HG03095 (cell line): ENCODE measurements around the gene FAM170B.

Experiments used
- ATAC-seq: cut with Tn5 transposase; IDR thresholded peaks from one replicate; pipeline ENCODE4 v1.9.1; 2021; ENCODE audit warnings: moderate library complexity; ENCODE audit not compliant: unreplicated experiment

FAM170B gene

GRCh38 chr10:49169776-49170175 is 36.0 kb upstream of the FAM170B start:
- no peak for ATAC-seq

DNA sequence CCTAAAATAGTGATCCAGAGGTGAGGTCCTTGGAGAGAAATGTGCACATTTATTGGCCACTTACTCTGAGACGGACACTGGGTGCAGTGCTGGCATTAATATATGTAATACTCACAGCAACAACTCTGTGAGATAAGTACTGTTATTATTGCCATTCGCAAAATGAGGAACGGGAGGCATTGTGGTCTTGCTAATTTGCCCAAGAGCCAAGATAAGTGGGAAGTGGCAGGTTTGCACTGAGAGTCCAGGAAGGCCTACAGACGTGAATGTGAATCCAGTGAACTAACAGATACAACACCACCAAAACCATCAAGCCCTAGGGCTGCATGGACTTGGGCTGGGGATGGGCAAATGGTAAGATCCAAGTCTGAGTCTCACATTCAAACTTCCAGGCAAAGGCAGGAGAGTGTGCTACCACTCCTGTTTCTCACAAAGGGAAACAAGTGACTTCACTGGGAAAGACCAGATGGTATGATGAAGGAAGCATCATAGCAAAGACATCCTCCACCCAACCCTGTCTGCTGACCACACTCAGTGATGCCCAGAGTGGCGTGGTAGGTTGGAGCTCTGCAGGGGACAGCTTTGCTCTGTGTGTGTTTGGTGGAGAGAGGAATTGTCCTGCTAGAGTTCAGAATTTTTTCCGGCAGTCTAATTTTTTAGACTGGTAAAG is 35.1 kb upstream of the FAM170B start:
- no peak for ATAC-seq

DNA sequence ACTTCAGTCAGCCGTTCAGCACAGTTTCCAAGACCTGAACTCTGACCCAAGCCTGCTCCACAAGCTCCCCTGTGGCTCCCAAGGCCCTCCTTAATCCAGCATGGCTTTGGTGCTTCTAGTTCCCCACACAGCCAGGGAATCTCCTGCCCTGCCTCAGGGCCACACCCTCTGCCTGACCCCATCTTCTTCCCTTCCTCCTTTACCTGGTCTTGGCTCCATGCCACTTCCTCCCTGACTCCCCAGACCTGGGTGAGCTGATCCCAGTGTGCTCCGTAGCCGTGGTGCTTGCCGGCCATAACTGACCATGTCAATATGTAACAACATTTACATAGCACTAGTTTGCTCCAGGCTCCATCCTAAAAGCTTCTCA is 34.3 kb upstream of the FAM170B start:
- ATAC-seq: no peak

DNA sequence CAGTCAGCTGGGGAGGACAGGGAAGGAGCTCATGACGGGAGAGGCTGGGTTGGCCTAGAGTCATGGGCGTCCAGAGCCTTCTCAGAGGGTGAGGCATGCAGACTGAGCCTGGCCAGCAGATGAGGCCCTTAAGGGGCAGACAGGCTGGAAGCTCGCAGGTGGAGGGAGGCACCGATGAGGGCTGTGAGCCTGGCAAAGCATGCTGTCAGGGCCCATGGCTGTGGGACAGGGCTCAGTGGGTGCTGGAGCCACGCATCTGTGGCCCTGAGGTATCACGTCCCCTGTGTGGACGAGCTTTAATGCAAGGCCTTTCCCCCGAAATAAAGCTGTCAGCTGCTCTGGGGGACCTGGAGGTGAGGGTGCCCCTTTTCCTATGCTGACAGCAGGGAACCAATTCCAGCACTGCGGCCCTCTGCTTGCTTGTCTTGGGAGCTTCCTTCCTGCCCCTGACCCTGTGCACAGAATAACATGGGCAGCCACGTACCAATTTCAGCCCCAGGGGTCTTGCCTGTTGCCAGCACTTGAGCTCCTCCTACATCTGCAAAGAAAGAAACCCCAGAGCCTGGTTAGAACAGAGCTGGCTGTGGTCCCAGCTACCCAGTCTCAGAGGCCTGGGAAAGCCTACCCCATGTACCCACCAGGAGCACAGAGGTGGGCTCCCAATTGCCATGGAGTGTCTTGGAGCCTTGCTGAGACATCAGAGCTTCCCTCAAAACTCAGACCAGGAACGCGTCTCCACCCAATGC is 33.8 kb upstream of the FAM170B start:
- ATAC-seq: no peak

- ATAC-seq: no peak
Measured at GRCh38 chr10:49166484-49167400, 32.9 kb upstream of the FAM170B start.

DNA sequence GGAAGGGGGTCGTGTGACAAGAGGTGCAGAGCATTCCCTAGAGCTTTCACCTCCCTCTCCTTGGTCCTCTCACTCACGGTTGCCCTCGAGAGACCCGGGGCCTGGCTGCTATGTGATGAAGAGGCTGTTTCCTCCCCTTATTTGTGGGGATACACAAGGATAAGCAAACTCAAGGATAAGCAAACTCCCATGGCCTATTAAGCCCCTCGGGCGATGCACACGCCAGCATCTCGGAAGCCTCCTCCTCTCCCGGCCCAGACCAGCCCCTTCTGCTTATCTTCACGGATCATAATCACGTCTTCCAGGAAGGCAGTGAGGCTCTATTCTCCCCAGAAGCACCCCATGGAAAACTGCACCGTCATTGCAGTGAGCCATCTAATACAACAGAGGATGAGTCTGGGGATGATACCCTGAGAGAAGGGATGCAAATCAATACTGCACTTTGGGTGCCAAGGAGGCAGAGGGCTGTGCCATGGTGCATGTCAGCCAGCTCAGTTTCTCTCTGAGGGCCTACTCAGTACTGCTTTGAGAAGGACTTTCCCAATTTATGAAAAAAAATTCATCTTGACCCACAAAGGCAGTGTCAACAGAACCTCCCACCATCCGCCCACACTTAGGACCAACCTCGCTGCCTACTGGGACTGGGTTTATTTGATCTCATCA is 32.1 kb upstream of the FAM170B start:
- no peak for ATAC-seq

DNA sequence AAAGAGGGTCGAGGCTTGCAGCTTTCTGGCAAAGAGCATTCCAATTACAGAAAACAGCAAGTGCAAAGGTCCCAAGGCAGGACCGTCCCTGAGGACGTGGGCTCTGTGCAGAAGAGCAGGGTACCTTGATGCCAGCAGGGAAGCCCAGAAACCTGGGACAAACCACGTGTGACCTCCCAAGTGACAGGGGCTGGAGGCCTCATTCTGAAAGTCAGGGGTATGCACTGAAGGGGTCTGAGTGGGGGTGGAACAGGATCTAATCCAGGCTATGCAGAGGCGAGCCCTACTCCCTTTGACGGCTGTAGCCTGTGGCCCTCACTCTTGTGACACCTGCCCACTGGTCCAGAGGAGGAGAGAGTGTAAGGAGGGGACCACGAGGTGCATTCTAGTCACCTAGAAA is 31.4 kb upstream of the FAM170B start:
- no peak for ATAC-seq

DNA sequence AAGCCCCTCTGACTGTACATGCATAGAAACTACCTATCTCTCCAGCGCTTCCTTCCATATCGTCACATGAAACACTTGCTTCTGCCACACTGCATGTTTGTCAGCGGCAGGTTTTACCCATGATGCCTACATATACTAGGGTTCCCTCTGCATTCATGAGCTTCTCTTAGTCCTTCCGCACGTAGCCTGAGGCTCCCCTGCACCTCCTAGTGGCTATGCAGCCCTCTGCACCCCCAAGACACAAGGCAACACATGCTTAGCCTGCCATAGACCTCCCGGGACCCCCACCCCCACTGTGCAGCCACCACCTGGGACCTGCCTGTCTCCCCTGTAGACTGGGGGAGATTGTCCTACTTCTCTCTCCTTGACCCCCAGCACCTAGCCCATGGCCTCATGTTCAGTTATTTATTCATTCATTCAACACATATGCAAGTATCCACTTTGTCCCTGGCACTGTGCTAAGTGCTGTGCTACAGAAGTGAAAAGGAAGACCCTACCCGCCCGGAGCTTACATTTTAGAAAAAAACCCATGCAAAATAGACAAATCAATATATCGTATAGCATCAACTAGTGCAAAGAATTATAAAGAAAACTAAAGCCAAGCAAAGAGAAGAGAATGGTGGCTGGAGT is 30.9 kb upstream of the FAM170B start:
- peak; percentile 84 for ATAC-seq

DNA sequence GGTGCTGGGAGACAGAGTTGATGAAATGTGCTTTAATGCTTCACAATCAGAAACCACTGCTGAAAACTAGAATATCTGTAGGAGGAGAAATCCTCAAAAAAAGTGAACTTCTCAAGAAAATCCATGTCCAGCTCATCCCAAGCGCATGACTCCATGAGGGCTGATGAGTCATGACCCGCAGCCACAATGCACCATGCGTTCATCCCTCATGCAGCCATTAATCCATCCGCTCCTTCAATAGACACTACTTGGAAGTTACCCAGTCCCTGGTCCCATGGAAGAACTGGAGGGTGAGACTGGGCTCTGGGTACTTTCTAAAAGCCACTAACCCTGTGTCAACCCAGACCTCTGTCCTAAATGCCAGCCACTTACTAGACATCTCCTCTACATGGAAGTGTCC is 29.9 kb upstream of the FAM170B start:
- ATAC-seq: no peak

DNA sequence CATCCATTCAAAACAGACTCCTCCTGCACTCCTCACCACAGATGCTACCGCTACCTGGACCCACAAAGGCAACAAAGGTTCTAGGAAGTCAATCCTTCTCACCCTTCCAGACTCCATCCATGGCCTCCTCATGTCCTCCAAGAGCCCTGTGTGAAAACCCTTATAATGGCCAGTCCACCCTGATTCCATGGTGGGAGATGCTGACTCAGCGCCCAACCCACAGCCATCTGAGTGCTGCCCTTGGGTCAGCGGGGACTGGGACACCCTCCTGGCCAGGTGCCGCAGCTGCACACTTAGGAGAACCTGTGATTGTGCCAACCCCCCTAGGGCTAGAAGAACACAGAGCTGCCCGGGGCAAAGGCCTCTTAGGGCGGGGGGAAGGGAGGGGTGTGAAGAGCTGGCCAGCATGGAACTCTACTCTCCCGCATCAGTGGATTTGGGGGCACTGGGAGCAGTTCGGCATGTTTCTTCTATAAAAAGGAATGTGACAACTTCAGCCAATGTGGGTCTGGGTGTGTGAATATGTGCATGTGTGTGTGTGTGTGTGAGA is 29.0 kb upstream of the FAM170B start:
- no peak for ATAC-seq

DNA sequence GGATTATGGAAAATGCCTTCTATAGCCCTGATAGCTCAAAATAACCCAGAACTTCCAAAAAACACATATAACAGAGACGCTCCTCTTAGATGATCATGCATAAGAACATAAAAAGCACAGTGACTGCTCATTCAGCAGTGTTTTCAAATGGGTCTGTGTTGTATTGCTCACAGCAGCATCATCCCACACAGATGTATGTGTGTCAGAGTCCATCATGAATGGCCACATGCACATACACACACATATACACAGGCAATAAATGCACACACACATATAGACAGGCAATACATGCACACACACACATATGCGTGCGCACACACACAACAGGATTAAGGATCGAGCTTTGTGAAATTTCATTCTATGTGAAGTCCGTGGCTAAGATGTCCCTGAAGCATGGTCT is 28.2 kb upstream of the FAM170B start:
- ATAC-seq: no peak

- no peak for ATAC-seq
Measured at GRCh38 chr10:49161411-49161997, 27.7 kb upstream of the FAM170B start.

- no peak for ATAC-seq
Measured at GRCh38 chr10:49160814-49161213, 27.0 kb upstream of the FAM170B start.

- no peak for ATAC-seq
Measured at GRCh38 chr10:49160110-49160509, 26.3 kb upstream of the FAM170B start.

- no peak for ATAC-seq
Measured at GRCh38 chr10:49158915-49159314, 25.1 kb upstream of the FAM170B start.

GRCh38 chr10:49158404-49158803 is 24.6 kb upstream of the FAM170B start:
- ATAC-seq: no peak

DNA sequence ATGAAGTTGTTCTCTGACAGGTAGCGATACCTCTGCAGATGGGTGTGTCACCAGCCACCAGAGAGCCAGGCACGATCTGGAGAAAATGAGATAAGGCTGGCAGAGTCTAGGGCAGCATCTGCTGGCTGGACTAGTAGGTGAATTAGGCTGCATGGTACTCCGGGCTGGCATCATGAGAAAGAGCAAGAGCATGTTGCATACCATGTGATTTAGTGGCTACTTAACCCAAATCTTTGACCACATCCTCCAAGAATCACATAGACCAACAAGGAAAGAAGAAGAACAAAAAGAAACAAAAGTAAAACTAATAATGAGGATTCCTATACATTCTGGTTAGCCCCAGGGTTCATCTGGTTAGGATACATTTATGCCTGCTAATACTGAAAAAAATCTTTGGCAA is 23.4 kb upstream of the FAM170B start:
- ATAC-seq: no peak

DNA sequence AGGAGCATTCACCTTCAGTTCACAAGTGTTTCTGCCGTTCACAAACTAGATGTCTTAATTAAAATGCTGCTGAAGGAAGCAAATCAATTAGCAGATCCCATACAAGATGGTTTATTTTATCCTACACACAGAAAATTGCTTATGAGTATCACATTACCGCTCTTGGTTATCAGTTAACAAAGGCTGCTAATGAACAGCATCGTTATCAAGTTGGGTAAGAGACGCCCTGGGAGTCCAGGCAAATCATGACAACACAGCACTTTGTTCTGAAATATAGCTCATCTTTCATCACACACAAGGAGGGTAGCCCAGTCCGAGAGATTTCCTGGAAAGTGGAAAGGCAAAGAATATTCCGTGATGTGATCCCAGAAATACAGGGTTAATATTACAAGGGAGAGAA is 20.8 kb upstream of the FAM170B start:
- no peak for ATAC-seq

DNA sequence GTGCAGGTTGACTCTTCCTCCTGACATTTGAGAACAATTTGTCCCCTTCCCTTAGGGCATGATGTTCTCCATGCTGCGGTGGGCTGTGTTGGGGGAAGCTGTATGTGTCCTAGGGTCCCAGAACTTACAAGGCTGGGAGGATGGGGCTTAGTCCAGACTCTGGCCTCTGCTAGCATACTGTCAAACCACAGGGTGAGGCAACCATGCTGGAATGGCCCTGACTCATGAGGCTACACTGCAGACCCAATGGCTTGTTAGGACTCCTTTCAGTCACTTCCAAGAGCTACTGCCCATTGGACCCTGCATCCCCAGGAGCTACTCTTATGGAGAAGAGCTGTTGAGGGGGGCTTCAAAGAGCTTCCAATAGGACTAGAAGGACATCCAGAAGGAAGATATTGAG is 20.1 kb upstream of the FAM170B start:
- no peak for ATAC-seq

DNA sequence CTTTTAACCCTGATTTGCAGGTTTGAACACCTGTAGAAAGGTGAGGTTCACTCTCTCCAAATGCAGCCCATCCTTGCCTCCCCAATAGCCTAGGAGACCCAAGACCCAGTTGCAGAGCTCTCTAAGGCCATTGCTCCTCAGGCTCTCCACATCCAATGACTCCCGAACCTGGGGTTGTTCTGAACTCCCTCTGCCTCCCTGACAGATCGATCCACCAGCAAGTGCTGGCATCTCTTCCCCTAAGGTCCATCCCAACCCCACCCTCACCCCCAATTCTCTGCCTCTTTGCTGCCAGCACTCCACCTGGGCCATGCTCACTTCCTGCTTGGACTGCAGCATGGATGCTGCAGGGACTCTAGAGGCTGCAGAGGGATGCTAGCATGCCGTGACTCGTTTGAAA is 19.3 kb upstream of the FAM170B start:
- ATAC-seq: no peak
